SK-N-SH (cell line): ENCODE data around the gene CDKN3.

Source experiments
- CTCF ChIP-seq: fragments of 200-600 bp; sonication (generic); IDR thresholded peaks from 2 replicates; pipeline ENCODE4 v1.6.1; 2017; ENCODE audit warnings: antibody characterized with exemption, mild to moderate bottlenecking, moderate library complexity
- EZH2phosphoT487 ChIP-seq: fragments of 200-600 bp; sonication (generic); IDR thresholded peaks from 2 replicates; pipeline ENCODE4 v1.6.1; 2017; ENCODE audit warnings: low read depth, mixed run types, mild to moderate bottlenecking, antibody characterized with exemption, moderate library complexity, borderline replicate concordance
- FOXJ3 ChIP-seq: sonication (generic); formaldehyde crosslinking; IDR thresholded peaks from 2 replicates; pipeline ENCODE4 v1.5.1; 2020; ENCODE audit warnings: mild to moderate bottlenecking, missing genetic modification reagents
- RAD21 ChIP-seq: IDR thresholded peaks from 2 replicates; pipeline ENCODE4 v1.6.1; 2012; ENCODE audit warnings: mild to moderate bottlenecking, low read length
- SIN3A ChIP-seq: IDR thresholded peaks from 2 replicates; pipeline ENCODE4 v1.6.1; 2012; ENCODE audit warnings: low read depth, mild to moderate bottlenecking, low read length, moderate library complexity, borderline replicate concordance
- TAF1 ChIP-seq: IDR thresholded peaks from 2 replicates; pipeline ENCODE4 v1.6.1; 2012; ENCODE audit warnings: low read depth, mild to moderate bottlenecking, low read length, moderate library complexity, borderline replicate concordance
- TF ChIP-seq, protein P1 (sequence below): IDR thresholded peaks from 2 replicates; pipeline ENCODE4 v1.4.0; 2012; ENCODE audit warnings: low read depth, borderline replicate concordance

DNA sequence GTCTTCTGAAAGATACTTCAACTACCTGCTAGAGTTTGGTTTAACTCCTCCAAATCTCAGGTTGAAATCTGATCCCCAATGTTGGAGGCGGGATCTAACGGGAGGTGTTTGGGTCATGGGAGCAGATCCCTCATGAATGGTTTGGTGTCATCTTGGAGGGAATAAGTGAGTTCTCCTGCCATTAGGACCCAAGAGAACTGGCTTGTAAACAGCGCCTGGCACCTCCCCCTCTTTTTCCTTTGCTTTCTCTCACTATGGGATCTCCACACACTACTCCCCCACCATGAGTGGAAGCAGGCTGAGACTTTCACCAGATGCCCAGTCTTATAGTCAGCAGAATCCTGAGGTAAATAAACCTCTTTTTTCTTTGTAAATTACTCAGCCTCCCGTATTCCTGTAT is 41.9 kb downstream of the CDKN3 start:
- no peak for TF ChIP-seq CTCF
- TF ChIP-seq, protein P1, sequence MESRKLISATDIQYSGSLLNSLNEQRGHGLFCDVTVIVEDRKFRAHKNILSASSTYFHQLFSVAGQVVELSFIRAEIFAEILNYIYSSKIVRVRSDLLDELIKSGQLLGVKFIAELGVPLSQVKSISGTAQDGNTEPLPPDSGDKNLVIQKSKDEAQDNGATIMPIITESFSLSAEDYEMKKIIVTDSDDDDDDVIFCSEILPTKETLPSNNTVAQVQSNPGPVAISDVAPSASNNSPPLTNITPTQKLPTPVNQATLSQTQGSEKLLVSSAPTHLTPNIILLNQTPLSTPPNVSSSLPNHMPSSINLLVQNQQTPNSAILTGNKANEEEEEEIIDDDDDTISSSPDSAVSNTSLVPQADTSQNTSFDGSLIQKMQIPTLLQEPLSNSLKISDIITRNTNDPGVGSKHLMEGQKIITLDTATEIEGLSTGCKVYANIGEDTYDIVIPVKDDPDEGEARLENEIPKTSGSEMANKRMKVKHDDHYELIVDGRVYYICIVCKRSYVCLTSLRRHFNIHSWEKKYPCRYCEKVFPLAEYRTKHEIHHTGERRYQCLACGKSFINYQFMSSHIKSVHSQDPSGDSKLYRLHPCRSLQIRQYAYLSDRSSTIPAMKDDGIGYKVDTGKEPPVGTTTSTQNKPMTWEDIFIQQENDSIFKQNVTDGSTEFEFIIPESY = no peak
- TF ChIP-seq FOXJ3 = no peak
- no peak for TF ChIP-seq EZH2phosphoT487
- TF ChIP-seq TAF1 = no peak
- no peak for TF ChIP-seq SIN3A
- no peak for TF ChIP-seq RAD21
